Measurements from ENCODE around the gene TYROBP.

TYROBP gene

GRCh38 chr19:35885225-35885738, 22.8 kb downstream of the TYROBP start:
- no peak for DNase-seq (ENCODE audit: low read depth in 2 of 2)
- H3K4me3 ChIP-seq (replicated peaks in 1 of 2; ENCODE audit: low read depth in 2 of 2, low read length in 2 of 2), result no peak overlapping the region

GRCh38 chr19:35883882-35884281, 24.2 kb downstream of the TYROBP start:
- TF ChIP-seq CTCF (IDR thresholded peaks at IDR 0.05; ENCODE audit: low read depth, low read length), result no peak
- no peak overlapping the region for H3K4me3 ChIP-seq (replicated peaks in 1 of 2; ENCODE audit: low read depth in 2 of 2, low read length in 2 of 2)
- DNase-seq (ENCODE audit: low read depth in 2 of 2), result no peak

More at GRCh38 chr19:35885225-35885738, 22.8 kb downstream of the TYROBP start:
- TF ChIP-seq CTCF (IDR thresholded peaks at IDR 0.05; ENCODE audit: low read depth, low read length), result no peak

GRCh38 chr19:35882114-35882832, 25.8 kb downstream of the TYROBP start:
- no peak overlapping the region for H3K4me3 ChIP-seq (replicated peaks in 1 of 2; ENCODE audit: low read depth in 2 of 2, low read length in 2 of 2)
- DNase-seq (ENCODE audit: low read depth in 2 of 2), result peak; percentile 87 to 89
- peak; percentile 44 for TF ChIP-seq CTCF (IDR thresholded peaks at IDR 0.05; ENCODE audit: low read depth, low read length)

GRCh38 chr19:35879770-35880317, 28.3 kb downstream of the TYROBP start:
- no peak for TF ChIP-seq CTCF (IDR thresholded peaks at IDR 0.05; ENCODE audit: low read depth, low read length)
- peak; percentile 89 to 93 for DNase-seq (ENCODE audit: low read depth in 2 of 2)
- no peak overlapping the region for H3K4me3 ChIP-seq (replicated peaks in 1 of 2; ENCODE audit: low read depth in 2 of 2, low read length in 2 of 2)

GRCh38 chr19:35879068-35879467, 29.0 kb downstream of the TYROBP start:
- H3K4me3 ChIP-seq (replicated peaks in 1 of 2; ENCODE audit: low read depth in 2 of 2, low read length in 2 of 2), result no peak overlapping the region
- TF ChIP-seq CTCF (IDR thresholded peaks at IDR 0.05; ENCODE audit: low read depth, low read length), result no peak
- no peak for DNase-seq (ENCODE audit: low read depth in 2 of 2)

GRCh38 chr19:35874392-35874930, 33.6 kb downstream of the TYROBP start:
- H3K4me3 ChIP-seq (replicated peaks in 1 of 2; ENCODE audit: low read depth in 2 of 2, low read length in 2 of 2), result no peak overlapping the region
- TF ChIP-seq CTCF (IDR thresholded peaks at IDR 0.05; ENCODE audit: low read depth, low read length), result no peak
- no peak for DNase-seq (ENCODE audit: low read depth in 2 of 2)
